Pulmonary artery endothelial cell (primary cell): ENCODE measurements around the gene EXOSC1. TPM values are rescaled to one million over a fixed set of nuclear protein-coding genes. Genes with fewer than 3 reads are reported as not detected.
"Not testable (repeated sequence)": the region's sequence is repeated elsewhere in the genome, so short reads cannot be mapped to it uniquely, and the experiment has no call there.

Source experiments
- DNase-seq: peaks from one replicate; pipeline ENCODE4 v3.0.0-alpha.2; 2011; ENCODE audit warnings: low read depth, low spot score
- total RNA-seq: library from RNA; depleted of rRNA; stranded (reverse); fragments of >200 nt; gene quantifications from 2 replicates; pipeline ENCODE4 v1.2.3, GENCODE V29; 2014

The EXOSC1 gene
- total RNA-seq, 1 donor from 2014 or later: 39.3 TPM

DNA sequence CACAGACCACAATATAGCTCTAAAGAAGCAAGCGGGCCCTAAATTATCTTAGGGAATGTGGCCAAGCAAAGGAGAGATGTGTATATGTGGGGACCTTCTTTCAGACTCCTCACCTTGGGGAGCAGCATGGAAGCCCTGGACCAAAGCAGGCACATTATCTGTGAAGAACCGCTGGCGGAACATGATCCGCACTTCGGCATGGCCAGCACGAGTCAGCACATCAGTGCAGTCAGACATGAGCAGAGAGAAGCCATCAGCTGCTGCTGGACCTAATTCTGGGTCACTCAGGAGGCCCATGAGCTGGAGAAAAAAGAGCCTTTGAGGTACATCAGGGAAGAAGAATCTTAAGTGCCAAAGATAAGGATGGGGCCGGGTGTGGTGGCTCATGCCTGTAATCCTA is 14.1 kb upstream of the EXOSC1 start:
- no peak for DNase-seq

DNA sequence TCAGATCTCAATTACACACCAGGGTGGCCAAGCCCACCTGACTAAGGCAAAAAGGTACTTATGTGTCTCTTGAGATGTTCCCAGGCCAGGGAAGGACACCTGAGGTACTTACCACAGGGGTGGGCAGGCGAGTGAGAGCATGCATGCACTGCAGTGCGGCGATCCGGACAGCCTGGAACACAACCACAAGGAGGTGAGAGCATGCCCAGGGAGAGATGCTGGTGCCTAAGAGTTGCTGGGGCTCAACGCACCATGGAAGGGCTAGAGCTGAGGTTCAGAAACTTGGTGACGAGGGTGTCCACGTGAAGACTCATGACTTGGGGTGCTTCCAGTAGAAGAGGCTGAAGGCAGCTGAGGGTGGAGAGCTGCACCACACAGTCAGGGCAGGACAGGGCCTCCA is 13.3 kb upstream of the EXOSC1 start:
- DNase-seq: no peak

DNA sequence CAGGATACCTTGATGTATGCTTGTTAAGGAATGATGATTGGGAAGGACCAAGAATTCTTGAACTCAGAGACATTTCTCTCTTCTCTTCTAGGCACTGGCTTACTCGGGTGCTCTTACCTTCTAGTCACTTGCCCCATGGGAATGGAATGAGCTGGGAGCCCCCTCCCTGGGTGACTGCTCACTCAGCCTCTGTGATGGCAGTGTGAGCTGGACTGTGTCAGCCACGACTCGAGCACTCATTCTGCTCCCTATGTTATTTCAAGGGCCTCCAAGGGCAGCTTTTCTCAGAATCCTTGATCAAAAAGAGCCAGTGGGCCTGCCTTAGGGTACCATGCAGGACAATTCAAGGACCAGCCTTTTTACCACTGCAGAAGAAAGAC is 10.9 kb upstream of the EXOSC1 start:
- no peak for DNase-seq

DNA sequence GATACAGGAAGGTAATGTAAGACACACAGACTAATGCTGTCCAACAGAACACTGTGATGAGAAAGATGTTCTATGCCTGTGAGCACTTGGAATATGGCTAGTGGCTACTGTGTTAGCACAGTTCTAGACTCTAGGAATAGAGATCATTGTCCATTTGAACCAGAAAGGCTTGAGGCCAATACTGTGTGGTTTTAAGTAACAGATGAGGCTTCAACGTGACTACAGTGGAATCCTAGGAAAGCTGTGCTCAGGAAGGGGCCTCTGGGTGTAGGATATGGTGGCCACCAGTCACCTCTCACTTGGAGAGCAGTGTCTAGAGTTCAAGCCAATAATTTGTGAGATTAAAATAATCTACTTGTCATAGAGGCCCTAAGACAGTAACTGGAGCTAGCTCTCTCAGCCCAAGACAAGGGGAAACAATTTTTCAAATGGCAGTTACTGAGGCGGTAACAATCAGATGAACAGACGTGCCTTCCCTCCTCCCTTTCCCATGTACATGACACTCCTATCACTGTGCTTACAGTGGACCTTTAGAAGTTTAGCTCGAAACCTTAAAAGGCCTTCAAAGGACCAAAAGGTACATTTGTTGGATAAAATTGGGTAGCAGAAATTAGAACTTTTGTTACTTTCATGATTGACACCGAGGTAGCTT is 10.4 kb upstream of the EXOSC1 start:
- no peak for DNase-seq

DNA sequence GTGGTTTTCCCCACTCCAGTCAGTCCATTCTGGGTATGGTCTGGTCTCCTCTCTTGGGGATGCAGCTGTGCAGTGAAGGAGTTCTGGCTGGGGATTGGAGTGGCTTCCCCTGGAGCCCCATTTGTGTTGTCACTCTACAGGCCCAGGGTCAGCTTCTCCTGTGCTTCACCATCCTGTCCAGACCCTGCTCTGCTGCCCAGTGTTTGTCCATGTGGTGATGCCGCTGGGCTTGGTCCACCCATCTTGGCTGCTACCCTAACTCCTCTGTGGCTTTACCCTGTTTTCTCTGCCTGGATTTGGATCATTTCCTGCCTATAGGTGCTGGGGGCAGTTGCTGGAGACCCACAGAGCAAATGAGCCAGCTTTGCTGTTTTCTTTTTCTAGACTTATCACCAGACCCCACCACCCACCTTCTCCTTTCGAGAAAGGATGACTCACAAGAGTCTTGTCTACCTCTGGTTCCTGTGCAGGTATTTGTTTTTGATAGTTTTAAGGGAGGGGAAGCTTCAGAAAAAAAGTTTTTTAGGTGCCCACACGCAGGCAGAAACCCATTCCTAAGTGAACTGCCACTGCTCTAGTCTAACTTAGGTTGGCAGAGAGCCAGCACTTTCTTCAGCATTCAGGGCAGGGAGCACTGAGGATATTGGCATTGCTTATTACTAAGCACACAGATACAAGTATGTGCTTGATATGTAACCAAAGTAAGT is 8.7 kb upstream of the EXOSC1 start:
- DNase-seq: no peak

DNA sequence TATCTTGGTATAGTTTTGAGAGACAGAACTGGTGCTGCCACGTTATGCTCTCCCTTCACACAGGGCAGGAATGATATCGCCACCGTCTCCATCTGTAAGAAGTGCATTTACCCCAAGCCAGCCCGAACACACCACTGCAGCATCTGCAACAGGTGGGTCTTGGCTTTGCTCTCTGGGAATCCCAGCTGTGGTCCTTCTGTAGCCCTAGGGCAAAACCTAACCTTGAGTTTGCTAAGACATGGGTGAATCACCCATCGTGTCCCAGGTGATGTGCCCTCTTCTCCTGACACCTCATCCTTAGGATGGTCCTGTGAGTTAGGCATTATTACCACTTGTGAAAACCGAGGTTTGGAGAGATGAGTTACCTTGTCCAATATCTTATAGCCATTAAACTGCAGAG is 6.5 kb upstream of the EXOSC1 start:
- DNase-seq: no peak

DNA sequence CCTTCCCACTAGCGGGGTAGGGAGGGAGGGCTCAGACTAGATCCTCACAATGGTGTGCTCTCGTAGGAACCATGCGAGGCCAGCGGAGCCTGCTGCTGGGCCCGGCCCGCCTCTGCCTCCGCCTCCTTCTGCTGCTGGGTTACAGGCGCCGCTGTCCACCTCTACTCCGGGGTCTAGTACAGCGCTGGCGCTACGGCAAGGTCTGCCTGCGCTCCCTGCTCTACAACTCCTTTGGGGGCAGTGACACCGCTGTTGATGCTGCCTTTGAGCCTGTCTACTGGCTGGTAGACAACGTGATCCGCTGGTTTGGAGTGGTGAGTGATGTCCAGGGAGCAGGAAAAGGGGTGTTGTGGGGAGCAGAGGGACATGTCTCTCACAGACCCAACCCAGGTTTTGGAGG is 5.8 kb upstream of the EXOSC1 start:
- DNase-seq: no peak

DNA sequence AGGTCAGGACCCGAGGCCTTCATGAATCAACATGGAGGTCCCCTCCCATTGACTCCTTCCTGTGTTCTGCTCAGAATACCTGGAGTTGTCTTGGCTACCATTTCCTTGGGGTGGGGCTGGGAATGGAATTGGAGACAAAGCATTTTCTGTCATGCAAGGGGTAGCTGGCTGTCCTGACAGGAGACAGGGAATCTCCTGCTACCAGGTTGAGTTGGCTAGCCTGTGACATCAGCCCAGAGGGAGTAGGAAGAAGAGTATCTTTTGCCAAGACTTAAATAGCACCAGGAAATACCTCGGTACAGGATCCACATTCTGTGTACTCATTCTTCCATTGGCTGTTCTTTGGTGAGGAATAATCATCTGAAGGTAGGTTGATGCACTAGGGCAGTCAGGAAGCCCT is 5.0 kb upstream of the EXOSC1 start:
- no peak for DNase-seq

DNA sequence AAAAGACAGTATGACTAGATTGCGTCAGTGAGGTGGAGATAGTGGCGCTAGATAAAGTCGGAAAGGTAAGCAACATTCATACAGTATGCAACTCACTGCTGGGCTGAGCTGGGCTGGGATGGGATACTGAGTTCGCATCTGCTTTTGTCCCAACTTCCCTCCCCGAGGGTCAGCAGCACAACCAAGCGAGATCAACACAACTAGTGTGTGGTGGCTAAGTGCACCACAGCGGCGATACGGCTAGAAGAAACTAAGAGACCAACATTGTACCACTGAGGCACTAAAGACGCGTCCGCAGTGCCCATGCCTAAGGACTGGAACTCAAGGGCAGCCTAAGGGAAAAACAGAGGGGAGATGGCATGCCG is 467 bp downstream of the EXOSC1 start:
- no peak for DNase-seq

DNA sequence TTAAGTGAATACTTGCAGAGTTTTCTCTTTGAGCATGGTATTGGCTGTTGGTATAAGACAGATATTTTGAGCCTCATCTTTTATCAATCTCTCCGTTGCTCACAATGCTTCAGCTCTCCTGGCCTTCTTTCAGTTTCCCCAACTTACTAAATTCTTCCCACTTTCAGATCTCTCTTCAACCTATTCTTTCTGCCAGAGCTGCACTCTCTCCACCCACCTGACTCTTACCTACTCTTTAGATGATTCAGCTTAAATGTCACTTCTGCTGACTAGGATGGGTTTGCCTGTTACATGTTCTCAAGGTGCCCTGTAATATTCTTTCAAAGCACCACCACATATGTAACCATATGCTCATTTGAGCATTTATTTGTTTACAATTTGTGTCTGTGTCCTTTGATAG is 1.6 kb downstream of the EXOSC1 start:
- DNase-seq: no peak

DNA sequence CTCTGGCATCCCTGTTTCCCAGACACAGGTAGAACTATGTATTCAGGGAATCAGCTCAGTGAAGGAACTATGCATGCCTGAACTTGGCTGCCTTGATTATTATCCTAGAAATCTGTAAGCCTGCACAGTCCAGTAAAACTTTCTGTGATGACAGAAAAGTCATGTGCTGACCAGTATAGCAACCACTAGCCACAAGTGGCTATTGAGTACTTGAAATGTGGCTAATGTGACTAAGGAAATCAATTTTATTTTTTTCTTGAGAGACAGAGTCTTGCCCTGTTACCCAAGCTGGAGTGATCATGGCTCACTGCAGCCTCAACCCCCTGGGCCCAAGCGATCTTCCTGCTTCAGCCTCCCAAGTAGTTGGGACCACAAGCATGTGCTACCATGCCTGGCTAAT is 3.5 kb downstream of the EXOSC1 start:
- no peak for DNase-seq

DNA sequence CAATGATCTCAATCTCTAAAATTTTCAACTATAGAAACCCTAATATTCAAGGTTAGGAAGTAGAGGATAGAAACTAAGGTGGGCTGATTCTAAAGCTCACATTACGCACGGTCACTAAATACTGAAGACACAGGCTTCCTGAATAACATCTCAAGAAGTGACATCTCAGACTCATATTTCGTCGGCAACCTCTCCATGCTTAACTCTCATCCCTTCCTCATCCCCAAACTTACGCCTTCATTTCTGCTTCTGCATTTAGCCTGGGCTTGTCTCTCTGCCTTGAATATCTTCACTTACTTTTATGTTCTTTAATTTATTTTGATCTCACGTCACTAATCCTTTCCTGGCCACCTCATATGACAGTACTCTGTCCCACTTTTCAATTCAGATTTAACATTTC is 10.6 kb downstream of the EXOSC1 start:
- no peak for DNase-seq

DNA sequence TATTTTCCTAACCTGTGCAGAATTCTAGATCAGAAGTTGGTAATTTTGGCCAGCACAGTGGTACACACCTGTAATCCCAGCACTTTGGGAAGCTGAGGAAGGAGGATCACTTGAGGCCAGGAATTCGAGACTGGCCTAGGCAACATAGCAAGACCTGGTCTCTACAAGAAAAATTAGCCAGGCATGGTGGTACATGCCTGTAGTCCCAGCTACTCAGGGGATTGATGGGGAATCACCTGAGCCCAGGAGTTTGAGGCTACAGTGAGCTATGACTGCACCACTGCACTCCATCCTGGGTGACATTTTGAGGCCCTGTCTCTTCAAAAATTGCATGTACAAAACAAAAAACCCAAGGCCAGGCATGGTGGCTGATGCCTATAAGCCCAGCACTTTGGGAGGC is 11.2 kb downstream of the EXOSC1 start:
- no peak for DNase-seq

DNA sequence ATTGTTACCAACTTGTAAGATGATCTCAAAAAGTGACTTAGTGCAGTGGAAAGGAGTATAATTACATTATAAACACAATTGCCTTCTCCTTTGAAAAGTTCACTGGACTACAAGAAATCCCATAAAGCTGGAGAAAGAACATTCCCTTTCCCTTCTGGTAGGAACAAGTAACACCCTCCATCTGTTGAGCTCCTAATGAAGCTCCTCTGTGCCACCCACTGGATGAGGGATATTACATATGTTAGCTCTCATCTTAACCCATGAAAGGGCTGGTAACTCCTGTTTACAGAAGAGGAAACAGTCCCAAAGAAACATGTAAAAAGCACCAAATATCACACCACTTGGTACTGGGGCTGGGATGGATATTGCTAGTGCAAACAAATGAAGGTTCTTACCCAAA is 11.8 kb downstream of the EXOSC1 start:
- no peak for DNase-seq

DNA sequence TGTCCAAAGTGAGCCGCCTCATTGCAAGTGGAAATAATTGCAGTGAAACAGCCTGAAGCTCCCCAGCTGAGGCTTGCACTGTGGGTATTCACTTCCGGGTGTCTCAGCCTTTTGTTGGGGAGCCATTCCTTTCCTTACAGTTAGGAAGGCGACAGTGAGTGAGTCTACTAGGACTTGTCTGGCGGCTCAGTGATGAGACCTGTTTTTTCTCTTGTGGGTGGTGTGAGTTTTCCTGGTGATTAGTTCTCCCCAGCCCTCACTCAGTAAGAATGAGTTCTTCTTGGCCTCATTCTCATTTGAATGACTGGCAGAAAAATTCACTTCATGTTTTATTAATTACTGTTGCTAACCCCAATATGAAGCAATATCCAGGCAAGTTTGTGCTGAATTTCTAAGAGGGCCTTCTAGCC is 17.2 kb downstream of the EXOSC1 start:
- DNase-seq: no peak

DNA sequence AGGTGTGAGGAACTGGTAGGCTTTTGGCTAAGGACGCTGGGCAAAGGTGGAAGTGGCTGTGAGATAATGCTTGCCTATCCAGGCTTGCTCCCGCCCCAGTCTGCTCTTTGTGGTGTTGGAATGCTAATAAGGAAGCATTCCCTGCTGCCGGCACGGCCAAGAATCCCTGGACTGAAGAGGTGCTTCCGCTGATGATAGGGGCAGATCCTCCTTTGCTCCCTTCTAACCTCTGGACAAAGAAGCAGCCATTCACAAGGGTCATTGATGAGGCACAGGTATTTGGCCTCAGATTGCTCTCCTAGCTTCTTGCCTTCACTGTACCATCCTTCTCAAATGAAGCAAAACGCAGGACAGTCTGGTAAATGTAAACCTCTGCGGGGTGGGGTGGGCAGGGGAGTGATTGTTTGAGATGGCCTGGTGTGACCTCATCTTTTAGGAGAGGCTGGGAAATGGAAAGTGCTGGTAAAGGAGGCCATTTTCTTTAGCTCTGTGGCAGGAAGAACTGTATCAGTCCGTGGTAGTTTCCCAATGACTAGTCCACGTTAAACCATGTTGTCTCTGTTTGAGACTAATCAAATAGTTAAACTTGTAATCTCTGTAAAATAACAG is 18.1 kb downstream of the EXOSC1 start:
- DNase-seq: no peak

DNA sequence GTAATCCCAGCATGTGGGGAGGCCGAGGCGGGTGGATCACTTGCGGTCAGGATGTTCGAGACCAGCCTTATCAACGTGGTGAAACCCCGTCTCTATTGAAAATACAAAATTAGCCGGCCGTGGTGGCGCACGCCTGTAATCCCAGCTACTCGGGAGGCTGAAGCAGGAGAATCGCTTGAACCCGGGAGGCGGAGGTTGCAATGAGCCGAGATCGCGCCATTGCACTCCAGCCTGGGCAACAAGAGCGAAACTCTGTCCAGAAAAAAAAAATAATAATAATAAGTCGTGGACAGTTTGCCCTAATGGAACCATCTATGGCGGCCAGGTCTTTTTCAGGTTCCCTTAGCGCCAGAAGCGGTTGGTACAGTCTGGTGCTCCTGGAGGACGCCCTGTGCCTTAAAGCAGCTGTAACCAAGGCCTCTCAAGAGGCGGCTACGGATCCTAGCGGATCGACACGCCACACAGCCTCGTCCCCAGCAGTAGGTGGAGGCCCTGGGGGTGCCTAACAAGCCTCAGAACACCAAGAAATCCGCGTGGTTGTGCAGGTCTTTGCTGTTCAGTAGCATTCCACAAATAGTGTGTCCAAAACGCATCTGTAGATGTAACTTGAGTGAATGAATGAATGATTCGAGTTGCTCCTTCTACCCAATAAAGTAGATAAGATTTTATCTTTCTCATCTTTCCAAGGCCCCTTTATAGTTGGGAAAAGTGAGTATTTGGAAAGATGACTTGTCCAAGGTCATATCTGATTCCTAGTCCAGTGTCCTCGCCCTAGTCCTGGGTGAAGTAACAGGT is 18.8 kb downstream of the EXOSC1 start:
- no peak for DNase-seq

DNA sequence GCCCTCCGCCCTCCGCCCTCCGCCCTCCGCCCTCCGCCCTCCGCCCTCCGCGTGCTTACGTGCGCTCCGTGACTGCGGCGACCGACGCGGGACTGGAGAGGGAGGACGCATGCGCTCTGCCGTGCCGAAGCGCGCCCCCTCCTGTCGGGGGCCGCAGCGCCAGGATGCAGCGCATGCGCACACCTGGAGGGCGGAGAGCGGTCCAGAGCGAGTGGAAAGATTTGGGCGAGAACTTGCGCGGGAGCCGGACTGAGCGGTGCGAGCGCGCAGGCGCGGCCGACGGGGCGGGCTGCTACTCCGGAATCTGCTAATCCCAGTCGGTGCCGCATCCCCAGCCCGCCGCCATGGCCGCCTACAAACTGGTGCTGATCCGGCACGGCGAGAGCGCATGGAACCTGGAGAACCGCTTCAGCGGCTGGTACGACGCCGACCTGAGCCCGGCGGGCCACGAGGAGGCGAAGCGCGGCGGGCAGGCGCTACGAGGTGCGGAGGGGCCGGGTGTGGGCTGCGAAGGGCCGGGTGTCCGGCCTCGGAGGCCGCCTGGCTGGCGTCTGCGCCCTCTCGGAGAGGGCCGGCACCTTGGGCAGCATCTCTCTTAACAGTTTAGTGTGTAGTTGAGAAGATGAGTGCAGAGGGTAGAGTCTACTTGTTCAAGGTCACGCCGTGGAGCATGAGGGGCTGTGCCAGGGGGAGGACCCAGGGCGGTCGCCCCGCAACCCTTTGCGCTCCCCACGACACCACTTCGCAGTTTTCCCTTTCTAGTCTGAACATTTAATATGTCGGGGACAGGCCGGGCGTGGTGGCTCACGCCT is 19.6 kb downstream of the EXOSC1 start, which contains the start of gene PGAM1:
Gene PGAM1, plus strand, starts transcription at position 228 of the 812 bp plus-strand sequence. Its CDS starts 117 bp downstream, at position 345.
- peak; percentile 83 for DNase-seq

DNA sequence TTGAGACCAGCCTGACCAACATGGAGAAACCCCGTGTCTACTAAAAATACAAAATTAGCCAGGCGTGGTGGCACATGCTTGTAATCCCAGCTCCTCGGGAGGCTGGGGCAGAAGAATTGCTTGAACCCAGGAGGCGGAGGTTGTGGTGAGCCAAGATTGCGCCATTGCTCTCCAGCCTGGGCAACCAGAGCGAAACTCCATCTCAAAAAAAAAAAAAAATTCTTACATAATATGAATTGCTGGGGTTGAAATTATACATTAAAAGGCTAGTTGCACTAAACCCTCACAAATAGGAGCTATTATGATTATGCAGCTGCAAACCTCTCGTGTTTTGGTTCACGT is 22.1 kb downstream of the EXOSC1 start:
- not testable (repeated sequence) for DNase-seq

DNA sequence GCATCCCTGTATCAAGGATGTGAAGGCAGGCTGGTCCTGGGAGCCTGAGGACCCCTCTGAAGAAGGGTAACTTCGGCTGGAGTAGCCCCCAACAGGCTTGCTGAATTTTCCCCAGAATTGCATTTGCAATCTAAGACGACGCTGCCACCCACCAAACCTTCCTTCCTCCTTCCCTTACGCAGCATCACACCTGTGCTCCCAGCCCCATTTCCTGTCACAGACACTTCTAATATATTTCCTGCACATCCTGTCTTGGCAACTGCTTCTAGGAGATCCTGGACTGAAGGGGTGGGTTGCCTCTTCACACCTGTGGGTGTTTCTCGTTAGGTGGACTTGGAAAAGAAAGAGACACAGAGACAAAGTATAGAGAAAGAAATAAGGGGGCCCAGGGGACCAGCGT is 29.2 kb downstream of the EXOSC1 start:
- DNase-seq: no peak

DNA sequence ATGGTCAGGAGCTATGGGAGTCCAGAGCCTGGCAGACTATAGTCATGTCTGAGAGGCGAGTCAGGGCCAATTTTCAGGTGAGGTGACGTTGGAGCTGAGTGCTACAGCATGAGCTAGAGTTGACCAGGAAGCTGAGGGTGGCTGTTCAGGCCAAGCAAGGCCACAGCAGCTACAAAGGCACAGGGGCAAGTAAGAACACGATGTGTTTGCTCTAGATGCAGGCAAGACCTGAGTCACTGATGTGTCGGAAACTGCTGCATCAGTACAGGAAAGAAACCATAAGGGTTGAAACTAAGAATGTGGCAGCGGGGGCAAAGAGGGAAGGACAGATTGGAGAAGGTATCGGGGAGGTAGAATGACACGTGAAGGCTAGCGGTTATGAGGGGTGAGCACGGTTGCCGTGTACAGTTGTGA is 32.9 kb downstream of the EXOSC1 start:
- DNase-seq: no peak
